ENCODE data around the gene FADS3.

Gene FADS3

GRCh38 chr11:61872935-61873565 is 18.3 kb downstream of the FADS3 start:
- no peak for DNase-seq
- no peak for TF ChIP-seq POLR2A (IDR thresholded peaks at IDR 0.05; ENCODE audit: low read length)
- no peak for TF ChIP-seq GATA1 (IDR thresholded peaks at IDR 0.05; ENCODE audit: low read depth, low read length)

DNA sequence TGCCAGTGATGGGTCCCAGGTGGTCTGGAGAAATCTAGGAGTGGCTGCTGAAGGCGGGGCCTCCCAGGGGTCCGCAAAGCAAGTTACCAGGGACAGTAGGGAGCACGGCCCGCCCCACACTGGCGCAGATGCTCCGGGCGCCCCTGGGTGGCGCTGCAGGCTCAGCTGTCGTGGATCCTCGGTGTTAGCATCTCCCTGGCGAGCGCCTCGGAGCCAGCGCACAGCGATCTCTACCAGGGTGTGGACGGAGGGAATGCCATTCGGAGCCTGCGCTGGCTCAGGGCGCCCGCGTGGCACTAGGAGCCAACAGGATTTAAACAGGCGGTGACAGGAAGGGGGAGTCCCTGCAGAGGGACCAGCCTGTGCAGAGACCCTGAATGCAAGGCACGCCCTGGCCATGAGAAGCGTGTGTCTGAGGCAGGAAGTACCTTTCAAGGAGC is 20.2 kb downstream of the FADS3 start:
- TF ChIP-seq POLR2A (IDR thresholded peaks at IDR 0.05; ENCODE audit: low read length) (no peak), GATA1 (IDR thresholded peaks at IDR 0.05; ENCODE audit: low read depth, low read length) (no peak)

DNA sequence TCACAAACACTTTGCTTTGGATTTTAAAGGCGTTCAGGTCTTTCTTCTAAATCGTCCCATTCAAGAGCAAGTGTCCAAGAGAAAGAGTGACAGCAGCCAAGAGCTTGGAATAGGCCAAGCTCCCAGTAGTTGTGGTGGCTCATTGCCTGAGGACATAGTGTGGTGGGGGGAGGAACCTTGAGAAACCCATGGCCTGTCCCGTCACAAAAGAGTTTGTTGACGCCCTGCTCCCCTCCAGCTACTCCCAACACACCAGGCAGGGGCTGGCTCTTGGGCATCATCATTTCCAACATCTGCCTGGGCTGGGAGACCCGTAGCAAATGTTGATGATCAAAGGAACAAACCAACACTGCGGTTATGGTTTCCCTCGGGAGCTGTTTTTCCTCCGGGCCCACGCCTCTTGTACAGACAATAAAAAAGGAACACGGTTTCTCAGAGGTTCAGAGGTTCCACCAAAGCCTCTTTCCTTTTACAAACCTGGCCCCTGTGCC is 20.8 kb downstream of the FADS3 start:
- DNase-seq, result peak; percentile 53 to 64
- TF ChIP-seq POLR2A (IDR thresholded peaks at IDR 0.05; ENCODE audit: low read length) (no peak), GATA1 (IDR thresholded peaks at IDR 0.05; ENCODE audit: low read depth, low read length) (no peak)

More for the DNA sequence above, 20.2 kb downstream of the FADS3 start:
- peak; percentile 87 to 90 for DNase-seq

- peak; percentile 86 to 96 for DNase-seq
- TF ChIP-seq POLR2A (IDR thresholded peaks at IDR 0.05; ENCODE audit: low read length) (peak; percentile 79), GATA1 (IDR thresholded peaks at IDR 0.05; ENCODE audit: low read depth, low read length) (peak; percentile 70)
These were observed 21.5 kb downstream of the FADS3 start for GRCh38 chr11:61869708-61870451.

GRCh38 chr11:61869429-61869707 is 22.0 kb downstream of the FADS3 start:
- DNase-seq, result peak; percentile 73 to 85
- TF ChIP-seq POLR2A (IDR thresholded peaks at IDR 0.05; ENCODE audit: low read length), result no peak

GRCh38 chr11:61868571-61869428 is 22.5 kb downstream of the FADS3 start:
- no peak for TF ChIP-seq POLR2A (IDR thresholded peaks at IDR 0.05; ENCODE audit: low read length)
- TF ChIP-seq GATA1 (IDR thresholded peaks at IDR 0.05; ENCODE audit: low read depth, low read length), result no peak
- DNase-seq, result no peak

DNA sequence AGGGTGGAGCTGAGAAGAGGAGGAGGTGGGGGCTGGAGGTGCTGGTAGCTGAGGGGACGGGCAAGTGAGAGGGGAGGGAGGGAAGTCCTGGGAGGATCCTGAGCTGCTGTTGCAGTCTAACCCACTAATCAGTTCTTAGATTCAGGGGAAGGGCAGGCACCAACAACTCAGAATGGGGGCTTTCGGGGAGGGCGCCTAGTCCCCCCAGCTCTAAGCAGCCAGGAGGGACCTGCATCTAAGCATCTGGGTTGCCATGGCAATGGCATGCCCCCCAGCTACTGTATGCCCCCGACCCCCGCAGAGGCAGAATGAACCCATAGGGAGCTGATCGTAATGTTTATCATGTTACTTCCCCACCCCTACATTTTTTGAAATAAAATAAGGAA is 24.4 kb downstream of the FADS3 start:
- DNase-seq, result no peak
- no peak for TF ChIP-seq GATA1 (IDR thresholded peaks at IDR 0.05; ENCODE audit: low read depth, low read length)
- no peak for TF ChIP-seq POLR2A (IDR thresholded peaks at IDR 0.05; ENCODE audit: low read length)

GRCh38 chr11:61866231-61866957 is 25.0 kb downstream of the FADS3 start:
- no peak for TF ChIP-seq GATA1 (IDR thresholded peaks at IDR 0.05; ENCODE audit: low read depth, low read length)
- TF ChIP-seq POLR2A (IDR thresholded peaks at IDR 0.05; ENCODE audit: low read length), result no peak

DNA sequence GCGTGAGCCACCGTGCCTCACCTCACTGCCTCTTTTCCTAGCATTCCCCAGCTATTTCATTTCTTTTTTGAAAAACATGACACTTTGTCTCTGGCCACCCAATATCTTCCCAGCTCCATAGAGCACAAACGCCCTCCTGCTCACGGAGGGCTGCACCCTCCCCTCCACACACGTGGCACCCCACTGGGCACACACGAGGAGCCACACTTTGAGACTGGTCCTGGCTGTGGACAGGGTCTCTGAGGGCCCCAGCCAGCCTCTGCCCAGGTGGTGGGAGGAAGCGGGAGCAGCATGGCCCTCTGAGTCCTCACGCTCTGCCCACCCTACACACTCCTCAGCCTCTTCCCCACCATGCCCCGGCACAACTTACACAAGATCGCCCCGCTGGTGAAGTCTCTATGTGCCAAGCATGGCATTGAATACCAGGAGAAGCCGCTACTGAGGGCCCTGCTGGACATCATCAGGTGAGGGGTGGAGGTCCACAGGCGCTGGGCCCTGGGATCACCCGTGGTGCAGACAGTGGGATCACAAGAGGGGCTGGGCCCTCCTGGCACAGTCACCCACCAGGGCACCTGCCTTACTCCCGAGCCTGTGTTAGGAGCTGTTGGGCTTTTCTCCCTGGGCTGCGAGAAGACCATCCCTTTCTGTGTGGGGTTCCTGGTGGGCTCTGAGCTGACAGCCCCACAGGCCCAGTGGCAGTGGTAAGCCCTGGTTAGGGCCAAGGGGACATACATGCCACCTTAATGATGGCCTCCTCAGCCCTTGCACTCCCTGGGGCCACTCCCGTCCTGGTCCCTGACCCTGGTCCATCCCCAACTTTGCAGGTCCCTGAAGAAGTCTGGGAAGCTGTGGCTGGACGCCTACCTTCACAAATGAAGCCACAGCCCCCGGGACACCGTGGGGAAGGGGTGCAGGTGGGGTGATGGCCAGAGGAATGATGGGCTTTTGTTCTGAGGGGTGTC is 26.2 kb downstream of the FADS3 start:
- TF ChIP-seq POLR2A (IDR thresholded peaks at IDR 0.05; ENCODE audit: low read length), result no peak
- TF ChIP-seq GATA1 (IDR thresholded peaks at IDR 0.05; ENCODE audit: low read depth, low read length), result no peak
- DNase-seq, result no peak

More at GRCh38 chr11:61866231-61866957, 25.0 kb downstream of the FADS3 start:
- no peak for DNase-seq

DNA sequence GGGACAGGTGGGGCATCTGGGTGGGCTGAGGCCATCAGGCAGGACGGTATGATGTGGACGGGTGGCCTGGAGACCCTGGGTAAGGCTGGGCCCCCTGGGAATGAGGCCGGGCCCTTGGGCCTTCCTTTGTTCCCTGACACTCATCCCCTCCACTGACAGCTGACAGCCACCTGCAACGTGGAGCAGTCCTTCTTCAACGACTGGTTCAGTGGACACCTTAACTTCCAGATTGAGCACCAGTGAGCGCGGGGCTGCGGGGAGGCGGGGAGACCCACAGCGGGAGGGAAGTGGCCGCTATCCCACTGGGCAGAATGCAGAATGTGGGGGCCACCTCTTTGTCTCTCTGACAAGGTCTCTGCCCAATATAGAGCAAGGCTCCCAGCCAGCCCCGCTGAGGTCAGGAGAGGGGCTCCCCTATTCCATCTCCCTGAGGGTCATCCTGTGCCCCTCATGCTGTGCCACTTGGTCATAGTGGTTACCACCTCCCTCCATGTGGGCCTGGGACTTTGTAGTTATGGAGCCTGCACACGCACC is 27.7 kb downstream of the FADS3 start:
- no peak for TF ChIP-seq POLR2A (IDR thresholded peaks at IDR 0.05; ENCODE audit: low read length)
- TF ChIP-seq GATA1 (IDR thresholded peaks at IDR 0.05; ENCODE audit: low read depth, low read length), result no peak
- DNase-seq, result no peak

- TF ChIP-seq GATA1 (IDR thresholded peaks at IDR 0.05; ENCODE audit: low read depth, low read length) (no peak), POLR2A (IDR thresholded peaks at IDR 0.05; ENCODE audit: low read length) (no peak)
- no peak for DNase-seq
These were observed 28.4 kb downstream of the FADS3 start for GRCh38 chr11:61862714-61863547.

Measured in erythroblast (primary cell).